Epithelial cell of esophagus (primary cell): ENCODE measurements around the gene ATP6V0D1.

Source experiments
- DNase-seq: peaks from one replicate; pipeline ENCODE4 v3.0.0; 2010; ENCODE audit warnings: low read depth
- H3K4me3 ChIP-seq: 2 replicates; pipeline ENCODE4 v1.5.1; 2011; ENCODE audit warnings: mild to moderate bottlenecking, low read length, control low read depth
- CTCF ChIP-seq: IDR thresholded peaks from 2 replicates; pipeline ENCODE4 v1.5.1; 2011; ENCODE audit warnings: low read depth, mild to moderate bottlenecking, low read length, control low read depth, inconsistent platforms; ENCODE audit not compliant: insufficient read depth; ENCODE audit errors: missing control alignments

Gene ATP6V0D1

GRCh38 chr16:67426950-67427349, 54.0 kb downstream of the ATP6V0D1 start:
- TF ChIP-seq CTCF: no peak
- no peak overlapping the region for H3K4me3 ChIP-seq
- no peak for DNase-seq

DNA sequence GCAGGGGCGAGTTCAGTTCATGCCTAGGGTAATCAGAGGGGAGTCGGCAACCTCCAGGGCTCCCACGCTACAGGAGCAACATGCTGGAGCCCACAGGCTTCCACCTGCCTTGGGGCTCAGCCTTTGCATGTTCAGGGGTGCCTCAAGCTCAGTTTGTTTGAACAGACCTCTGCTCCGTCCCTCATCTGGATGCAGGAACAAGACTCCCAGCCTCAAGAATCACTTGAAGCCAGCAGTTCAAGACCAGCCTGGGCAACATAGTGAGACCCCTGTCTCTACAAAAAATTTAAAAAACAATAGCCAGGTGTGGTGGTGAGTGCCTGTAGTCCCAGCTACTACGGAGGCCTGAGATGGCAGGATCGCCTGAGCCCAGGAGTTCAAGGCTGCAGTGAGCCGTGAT, 54.9 kb downstream of the ATP6V0D1 start:
- H3K4me3 ChIP-seq: no peak overlapping the region
- TF ChIP-seq CTCF: no peak

DNA sequence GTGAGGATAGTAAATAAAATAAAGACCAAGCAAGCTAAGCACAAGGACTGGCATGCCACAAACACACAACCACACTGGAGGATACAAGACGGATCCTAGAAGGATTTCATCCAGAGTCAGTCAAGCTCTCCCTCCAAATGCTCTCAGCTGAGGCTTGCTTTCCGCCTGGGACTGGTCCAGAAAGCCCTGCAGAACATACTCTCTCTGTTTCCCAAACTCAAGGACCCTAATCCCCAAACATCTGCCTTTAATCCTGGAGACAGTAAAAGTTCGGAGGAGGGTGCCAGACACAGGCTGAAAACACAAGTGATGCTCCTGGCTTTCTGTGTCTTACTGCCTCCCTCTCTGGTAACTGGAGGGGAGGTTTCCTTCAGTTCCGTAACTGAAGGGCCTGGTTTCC, 55.4 kb downstream of the ATP6V0D1 start:
- no peak overlapping the region for H3K4me3 ChIP-seq
- no peak for DNase-seq
- no peak for TF ChIP-seq CTCF

More for the DNA sequence above, 54.9 kb downstream of the ATP6V0D1 start:
- DNase-seq: no peak

- no peak for TF ChIP-seq CTCF
- DNase-seq: no peak
- H3K4me3 ChIP-seq: no peak overlapping the region
Measured at GRCh38 chr16:67425061-67425460, 55.9 kb downstream of the ATP6V0D1 start.

DNA sequence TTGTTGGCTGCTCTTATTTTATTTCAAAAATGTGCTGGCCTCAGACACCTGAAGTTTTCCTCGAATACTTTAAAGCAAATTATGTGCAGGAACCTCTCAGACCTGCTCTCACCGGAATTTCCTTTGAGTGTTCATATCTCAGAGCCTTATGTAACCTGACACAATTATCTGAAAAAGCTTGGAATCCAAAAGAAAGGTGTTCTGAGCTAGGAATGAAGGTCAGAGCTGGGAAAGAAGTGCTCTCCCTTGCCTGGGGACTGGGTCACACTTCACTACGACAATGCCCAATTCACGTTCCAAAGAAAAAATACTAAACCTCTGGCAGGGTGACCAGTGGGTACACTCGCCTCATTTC, 56.7 kb downstream of the ATP6V0D1 start:
- no peak for TF ChIP-seq CTCF
- H3K4me3 ChIP-seq: no peak overlapping the region
- no peak for DNase-seq

- no peak for TF ChIP-seq CTCF
- H3K4me3 ChIP-seq: no peak overlapping the region
- no peak for DNase-seq
Measured at GRCh38 chr16:67423611-67424260, 57.2 kb downstream of the ATP6V0D1 start.

DNA sequence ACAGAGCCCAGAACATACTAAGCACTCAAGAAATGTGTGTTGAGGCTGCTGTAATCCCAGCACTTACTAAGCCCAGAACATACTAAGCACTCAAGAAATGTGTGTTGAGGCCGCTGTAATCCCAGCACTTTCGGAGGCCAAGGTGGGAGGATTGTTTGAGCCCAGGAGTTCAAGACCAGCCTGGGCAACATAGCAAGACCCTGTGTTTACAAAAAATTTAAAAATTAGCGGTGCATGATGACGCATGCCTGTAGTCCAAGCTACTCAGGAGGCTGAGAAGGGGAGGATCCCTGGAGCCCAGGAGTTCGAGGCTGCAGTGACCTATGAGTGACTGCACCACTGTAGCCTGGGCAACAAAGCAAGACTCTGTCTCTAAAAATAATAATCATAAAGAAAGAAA, 57.9 kb downstream of the ATP6V0D1 start:
- DNase-seq: no peak
- no peak for TF ChIP-seq CTCF
- no peak overlapping the region for H3K4me3 ChIP-seq
